Sigmoid colon (tissue), 4 donors: ENCODE data around the gene SYTL2.

Experiments
- POLR2AphosphoS5 ChIP-seq, 4 donors: sonication (generic); formaldehyde crosslinking; IDR thresholded peaks; one replicate each; pipeline ENCODE4 v1.6.1; 2017; ENCODE audit warnings: antibody characterized with exemption in 4 of 4
- TF ChIP-seq, protein P1 (sequence below), 4 experiments: fragments of 450-650 bp in 3 of 4; fragments of 200-600 bp in 1 of 4; IDR thresholded peaks; one replicate each; pipeline ENCODE4 v1.5.1; 2016 to 2019; ENCODE audit warnings: antibody characterized with exemption in 4 of 4, mild to moderate bottlenecking in 3 of 4, moderate library complexity in 2 of 4

DNA sequence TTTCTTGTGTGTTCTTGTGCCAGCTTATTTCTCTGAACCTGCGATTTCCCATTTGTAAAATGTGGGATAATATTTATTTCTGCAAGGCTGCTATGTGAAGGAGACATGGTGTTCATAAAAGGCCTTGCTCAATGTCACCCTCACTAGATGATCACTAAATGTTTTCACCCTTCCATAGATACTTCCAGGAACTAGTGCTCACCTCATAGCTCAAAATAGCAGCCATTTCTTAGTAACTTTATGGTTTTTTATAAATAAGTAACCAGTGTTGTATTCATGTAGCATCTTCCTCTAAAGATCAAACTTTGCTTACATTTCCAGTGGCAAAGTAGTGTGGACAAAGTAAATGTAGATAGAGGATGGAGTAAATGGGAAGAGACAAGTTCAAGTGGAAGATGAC, 23.8 kb downstream of the SYTL2 start:
- no peak for TF ChIP-seq POLR2AphosphoS5 (IDR thresholded peaks at IDR 0.05)
- TF ChIP-seq, protein P1, sequence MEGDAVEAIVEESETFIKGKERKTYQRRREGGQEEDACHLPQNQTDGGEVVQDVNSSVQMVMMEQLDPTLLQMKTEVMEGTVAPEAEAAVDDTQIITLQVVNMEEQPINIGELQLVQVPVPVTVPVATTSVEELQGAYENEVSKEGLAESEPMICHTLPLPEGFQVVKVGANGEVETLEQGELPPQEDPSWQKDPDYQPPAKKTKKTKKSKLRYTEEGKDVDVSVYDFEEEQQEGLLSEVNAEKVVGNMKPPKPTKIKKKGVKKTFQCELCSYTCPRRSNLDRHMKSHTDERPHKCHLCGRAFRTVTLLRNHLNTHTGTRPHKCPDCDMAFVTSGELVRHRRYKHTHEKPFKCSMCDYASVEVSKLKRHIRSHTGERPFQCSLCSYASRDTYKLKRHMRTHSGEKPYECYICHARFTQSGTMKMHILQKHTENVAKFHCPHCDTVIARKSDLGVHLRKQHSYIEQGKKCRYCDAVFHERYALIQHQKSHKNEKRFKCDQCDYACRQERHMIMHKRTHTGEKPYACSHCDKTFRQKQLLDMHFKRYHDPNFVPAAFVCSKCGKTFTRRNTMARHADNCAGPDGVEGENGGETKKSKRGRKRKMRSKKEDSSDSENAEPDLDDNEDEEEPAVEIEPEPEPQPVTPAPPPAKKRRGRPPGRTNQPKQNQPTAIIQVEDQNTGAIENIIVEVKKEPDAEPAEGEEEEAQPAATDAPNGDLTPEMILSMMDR (IDR thresholded peaks at IDR 0.05) = no peak
